Measurements from ENCODE around the gene GPR89B.
A peak's percentile ranks its signal among the peaks of the same experiment; 100 is the strongest.
"Not testable (repeated sequence)": the region's sequence is repeated elsewhere in the genome, so short reads cannot be mapped to it uniquely, and the experiment has no call there.

Gene GPR89B

GRCh38 chr1:147928236-147929132 lies at the start of gene GPR89B:
Gene GPR89B, plus strand, starts transcription at chr1:147928420. Its CDS starts 117 bp downstream, at chr1:147928537.
- peak; percentile 91 to 92 for DNase-seq (ENCODE audit: low read depth in 2 of 2)

DNA sequence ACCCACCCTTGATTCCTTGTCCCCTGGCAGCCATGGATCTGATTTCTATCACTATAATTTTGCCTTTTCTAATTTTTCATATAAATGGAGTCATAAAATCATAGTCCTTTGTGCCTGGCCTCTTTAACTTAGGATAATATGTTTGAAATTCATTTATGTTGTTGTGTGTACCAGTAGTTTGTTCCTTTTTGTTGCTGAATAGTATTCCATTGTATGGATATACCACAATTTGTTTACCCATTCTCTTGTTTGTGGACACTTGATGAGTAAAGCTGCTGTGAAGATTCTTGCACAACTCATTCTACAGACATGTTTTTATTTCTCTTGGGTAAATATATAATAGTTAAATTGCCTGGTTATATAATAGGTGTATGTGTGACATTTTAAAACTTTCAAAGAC lies 48.3 kb upstream of the GPR89B start:
- no peak for DNase-seq (ENCODE audit: low read depth in 2 of 2)

- DNase-seq (ENCODE audit: low read depth in 2 of 2), result no peak
Measured at GRCh38 chr1:147882535-147882934, 45.7 kb upstream of the GPR89B start.

DNA sequence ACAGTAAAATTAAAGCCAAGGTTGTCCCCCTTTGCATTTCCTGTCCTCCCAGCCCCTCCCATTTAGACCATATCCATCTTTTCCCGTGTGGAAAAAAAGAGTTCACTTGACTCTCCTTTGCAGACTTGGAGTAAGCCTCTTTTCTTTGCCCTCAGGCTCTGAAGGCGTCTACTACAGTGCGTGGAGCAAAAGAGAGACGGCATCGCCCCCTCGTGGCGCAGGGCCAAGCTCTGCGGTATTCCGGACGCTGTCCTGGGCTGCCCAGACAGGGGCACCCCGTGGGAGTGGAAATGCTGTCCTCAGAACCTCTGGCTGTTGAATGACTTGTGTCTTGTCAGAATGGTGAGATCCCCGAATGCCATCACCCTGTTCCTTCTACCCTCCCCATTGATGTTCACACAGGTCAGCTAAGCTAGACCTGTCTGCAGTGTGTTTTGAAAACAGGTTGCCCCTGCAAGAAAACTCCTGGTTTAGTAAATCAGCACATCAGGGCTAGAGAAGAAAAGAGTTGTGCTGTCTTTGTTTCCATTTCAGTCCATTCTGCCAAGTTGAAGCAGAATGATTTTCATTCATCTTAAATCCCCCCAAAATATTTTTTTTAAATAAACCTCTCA lies 37.9 kb upstream of the GPR89B start:
- DNase-seq (ENCODE audit: low read depth in 2 of 2), result peak; percentile 42 to 49

GRCh38 chr1:147891088-147891487 lies 37.1 kb upstream of the GPR89B start:
- no peak for DNase-seq (ENCODE audit: low read depth in 2 of 2)

DNA sequence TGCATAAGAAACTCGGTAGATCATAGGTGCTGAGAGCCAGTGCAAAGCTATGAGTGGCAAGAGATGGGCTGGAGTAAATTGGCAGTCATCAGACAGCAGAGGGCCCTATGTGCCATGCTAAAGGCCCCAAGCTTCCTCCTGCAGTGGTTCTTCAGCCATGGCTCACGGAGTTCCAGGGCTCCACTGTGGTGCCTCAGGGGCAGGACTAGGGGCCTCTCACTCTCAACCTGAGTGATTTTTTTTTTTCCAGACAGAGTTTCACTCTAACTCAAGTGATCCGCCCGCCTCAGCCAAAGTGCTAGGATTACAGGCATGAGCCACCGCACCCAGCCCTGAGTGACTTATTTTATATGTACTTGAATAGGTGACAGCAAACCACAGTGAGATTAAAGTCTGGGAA lies 36.0 kb upstream of the GPR89B start:
- no peak for DNase-seq (ENCODE audit: low read depth in 2 of 2)

- DNase-seq (ENCODE audit: low read depth in 2 of 2), result no peak
Measured at GRCh38 chr1:147892731-147893214, 35.4 kb upstream of the GPR89B start.

- no peak for DNase-seq (ENCODE audit: low read depth in 2 of 2)
Measured at GRCh38 chr1:147895123-147895522, 33.1 kb upstream of the GPR89B start.

GRCh38 chr1:147897029-147897752 lies 31.0 kb upstream of the GPR89B start:
- no peak for DNase-seq (ENCODE audit: low read depth in 2 of 2)

GRCh38 chr1:147897789-147898188 lies 30.4 kb upstream of the GPR89B start:
- DNase-seq (ENCODE audit: low read depth in 2 of 2), result no peak

DNA sequence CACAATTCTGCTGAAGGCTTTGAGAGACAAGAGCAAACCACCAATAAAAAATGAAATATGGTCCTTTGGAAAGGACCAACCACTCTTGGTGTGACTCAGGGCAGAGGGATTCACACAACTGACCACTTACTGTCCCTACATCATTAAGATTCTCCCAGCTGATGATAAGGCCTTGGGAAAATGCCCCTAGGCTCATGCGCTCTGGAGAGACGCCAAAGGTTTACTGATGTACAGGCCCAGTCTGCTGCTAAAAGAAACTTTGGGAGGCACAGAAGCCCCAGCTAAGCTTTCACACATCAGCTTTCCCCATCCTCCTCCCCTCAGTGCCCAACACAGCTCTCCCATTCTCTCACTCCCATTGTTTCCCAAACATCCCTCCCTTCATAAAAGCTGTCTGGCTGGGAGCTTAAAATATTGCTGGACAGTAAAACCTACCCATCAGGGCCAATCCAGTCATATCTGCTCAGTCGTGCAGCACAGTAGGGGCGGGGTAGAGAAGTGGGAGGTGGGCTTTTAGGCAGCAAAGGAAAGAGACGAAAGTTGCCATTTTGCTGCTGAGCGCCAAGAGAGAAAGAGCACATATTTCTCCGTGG lies 25.9 kb upstream of the GPR89B start, which contains the start of gene GJA8:
TSS of gene GJA8 (plus strand) at position 543 of the 593 bp plus-strand sequence. CDS start 5,161 bp downstream, outside the sequence.
- no peak for DNase-seq (ENCODE audit: low read depth in 2 of 2)

GRCh38 chr1:147904726-147905125 lies 23.5 kb upstream of the GPR89B start:
- no peak for DNase-seq (ENCODE audit: low read depth in 2 of 2)

DNA sequence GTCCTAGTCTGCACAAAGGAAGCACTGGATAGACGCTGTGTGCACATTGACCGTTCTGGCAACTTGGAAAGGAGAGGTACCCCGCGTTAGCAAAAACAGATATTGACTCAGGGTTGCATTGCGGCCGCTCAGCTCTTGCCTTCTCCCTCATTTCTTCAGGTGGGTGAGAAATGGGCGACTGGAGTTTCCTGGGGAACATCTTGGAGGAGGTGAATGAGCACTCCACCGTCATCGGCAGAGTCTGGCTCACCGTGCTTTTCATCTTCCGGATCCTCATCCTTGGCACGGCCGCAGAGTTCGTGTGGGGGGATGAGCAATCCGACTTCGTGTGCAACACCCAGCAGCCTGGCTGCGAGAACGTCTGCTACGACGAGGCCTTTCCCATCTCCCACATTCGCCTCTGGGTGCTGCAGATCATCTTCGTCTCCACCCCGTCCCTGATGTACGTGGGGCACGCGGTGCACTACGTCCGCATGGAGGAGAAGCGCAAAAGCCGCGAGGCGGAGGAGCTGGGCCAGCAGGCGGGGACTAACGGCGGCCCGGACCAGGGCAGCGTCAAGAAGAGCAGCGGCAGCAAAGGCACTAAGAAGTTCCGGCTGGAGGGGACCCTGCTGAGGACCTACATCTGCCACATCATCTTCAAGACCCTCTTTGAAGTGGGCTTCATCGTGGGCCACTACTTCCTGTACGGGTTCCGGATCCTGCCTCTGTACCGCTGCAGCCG lies 20.3 kb upstream of the GPR89B start:
- DNase-seq (ENCODE audit: low read depth in 2 of 2), result no peak

GRCh38 chr1:147912553-147912952 lies 15.7 kb upstream of the GPR89B start:
- DNase-seq (ENCODE audit: low read depth in 2 of 2), result no peak

- no peak for DNase-seq (ENCODE audit: low read depth in 2 of 2)
Measured at GRCh38 chr1:147913362-147913942, 14.8 kb upstream of the GPR89B start.

DNA sequence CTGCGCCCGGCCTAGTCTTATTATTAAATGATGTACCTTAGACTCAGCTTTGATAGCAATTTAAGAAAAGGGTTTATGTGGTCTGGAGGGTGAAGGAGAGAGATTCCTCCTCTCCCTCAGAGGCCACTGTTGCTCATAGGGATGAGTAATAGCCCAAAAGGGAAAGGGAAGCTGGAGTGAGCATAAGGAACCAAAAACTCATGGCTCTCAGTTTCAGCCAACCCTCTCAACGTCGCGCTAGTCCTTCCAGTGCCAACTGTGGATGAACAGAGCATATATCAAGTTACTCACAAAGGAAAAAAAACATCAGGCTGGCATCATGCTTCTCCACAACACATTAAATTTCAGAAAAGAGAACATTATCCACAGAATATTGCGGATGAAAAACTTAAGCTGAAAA lies 8.3 kb upstream of the GPR89B start:
- DNase-seq (ENCODE audit: low read depth in 2 of 2), result no peak

DNA sequence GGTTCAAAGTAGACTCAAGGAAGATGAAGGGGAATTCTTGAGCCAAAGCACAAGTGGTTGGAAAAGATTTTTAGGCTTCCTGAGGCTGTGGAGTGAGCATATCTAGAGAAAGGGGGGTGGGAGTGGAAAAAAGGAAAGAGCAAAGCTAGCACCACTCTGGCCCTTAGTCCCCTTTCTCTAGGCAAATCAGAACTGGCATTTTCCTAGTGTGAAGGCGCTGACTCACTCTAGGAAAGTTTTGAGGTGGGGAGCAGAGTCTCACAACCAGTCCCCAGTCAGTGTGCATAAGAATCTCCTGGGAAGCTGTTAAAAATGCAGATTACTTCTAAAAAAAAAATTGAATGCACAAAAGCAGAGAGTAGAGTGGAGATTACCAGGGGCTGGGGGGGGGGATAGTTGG lies 3.4 kb upstream of the GPR89B start:
- DNase-seq (ENCODE audit: low read depth in 2 of 2), result no peak

GRCh38 chr1:147927215-147927614 lies 1.0 kb upstream of the GPR89B start:
- DNase-seq (ENCODE audit: low read depth in 2 of 2), result not testable (repeated sequence)

DNA sequence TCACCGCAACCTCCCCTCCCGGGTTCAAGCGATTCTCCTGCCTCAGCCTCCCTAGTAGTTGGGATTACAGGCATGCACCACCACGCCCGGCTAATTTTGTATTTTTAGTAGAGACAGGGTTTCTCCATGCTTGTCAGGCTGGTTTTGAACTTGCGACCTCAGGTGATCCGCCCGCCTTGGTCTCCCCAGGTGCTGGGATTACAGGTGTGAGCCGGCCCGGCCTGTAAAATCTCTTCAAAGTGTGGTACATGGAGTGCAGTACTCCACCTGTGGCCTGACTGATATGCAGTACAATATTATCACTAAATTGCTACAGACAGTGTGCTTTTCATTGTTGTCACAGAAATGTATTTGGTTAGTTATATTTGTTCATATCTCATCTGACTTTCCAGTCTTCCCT lies 531 bp upstream of the GPR89B start:
- not testable (repeated sequence) for DNase-seq (ENCODE audit: low read depth in 2 of 2)

DNA sequence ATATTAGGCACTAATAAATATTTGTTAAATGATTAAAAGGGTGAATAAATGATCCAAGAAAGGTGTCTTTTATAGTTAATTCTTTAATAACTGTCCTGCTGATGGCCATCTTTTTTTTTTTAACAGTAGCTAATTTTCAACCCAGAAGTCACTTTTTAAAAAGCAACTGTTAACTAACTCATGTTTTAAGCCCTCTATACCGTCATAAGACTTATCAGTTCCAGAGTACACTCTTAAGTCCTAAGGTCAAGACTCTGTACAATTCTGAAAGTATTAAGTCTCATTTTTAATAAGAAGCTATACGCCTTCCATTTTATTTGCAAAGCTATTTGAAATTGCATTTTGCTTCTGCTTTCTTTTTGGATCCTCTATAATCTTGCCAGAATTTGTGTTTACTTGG lies 2.9 kb downstream of the GPR89B start:
- DNase-seq (ENCODE audit: low read depth in 2 of 2), result not testable (repeated sequence)

DNA sequence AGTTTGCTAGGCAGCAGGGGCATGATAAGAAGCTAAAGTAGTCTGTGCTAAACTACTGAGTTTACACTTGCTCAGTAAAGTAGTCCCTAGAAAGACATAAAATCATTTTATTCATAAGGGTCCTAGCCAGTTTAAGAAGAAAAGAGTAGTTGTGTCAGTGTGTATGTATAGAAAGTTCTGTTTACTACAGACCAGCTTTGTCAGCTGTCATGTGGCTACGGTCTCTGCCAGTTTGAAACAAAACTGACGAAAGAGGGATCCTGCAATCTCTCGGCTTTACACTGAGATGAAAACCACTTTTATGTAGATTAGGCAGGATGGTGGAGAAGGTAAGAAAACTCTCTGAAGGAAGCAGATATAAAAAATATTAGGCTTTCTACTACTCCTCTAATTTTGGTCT lies 7.1 kb downstream of the GPR89B start:
- DNase-seq (ENCODE audit: low read depth in 2 of 2), result not testable (repeated sequence)
